Panc1 (cell line): ENCODE measurements around the gene PTPRH. TPM values are rescaled to one million over a fixed set of nuclear protein-coding genes. Genes with fewer than 3 reads are reported as not detected.

Experiments
- ATAC-seq: fragments of 200-7000 bp; cut with Tn5 transposase; 2 replicates; pipeline ENCODE4 v1.9.1; 2020; ENCODE audit warnings: mild to moderate bottlenecking, moderate library complexity
- BruUV-seq: library from RNA; stranded (reverse); fragments of 400-500 nt; replicated peaks from 2 replicates; lab custom pipeline; 2021; lab: Mats Ljungman, UMichigan
- CTCF ChIA-PET: fragments of 300-600 bp; sonication (Branson Sonifier 250); formaldehyde crosslinking; loops from one replicate; lab custom pipeline; 2022; ENCODE audit warnings: antibody characterized with exemption; lab: Charles Lee
- POLR2A ChIA-PET: fragments of 300-600 bp; sonication (Branson Sonifier 250); formaldehyde crosslinking; loops from one replicate; lab custom pipeline; 2022; ENCODE audit warnings: antibody characterized with exemption; lab: Charles Lee
- DNase-seq: peaks from one replicate; pipeline ENCODE4 v3.0.0-alpha.2; 2010; ENCODE audit warnings: low read depth, low spot score
- H3K27ac ChIP-seq: 2 replicates; pipeline ENCODE4 v1.5.1; 2011; ENCODE audit warnings: mild to moderate bottlenecking, low read length, inconsistent platforms
- H3K27me3 ChIP-seq: fragments of 200-500 bp; sonication (Bioruptor generic); 2 replicates; pipeline ENCODE4 v1.6.0; 2014; ENCODE audit warnings: low read length, inconsistent platforms; ENCODE audit not compliant: control insufficient read depth, insufficient read depth
- H3K36me3 ChIP-seq: fragments of 200-500 bp; sonication (Bioruptor generic); 2 replicates; pipeline ENCODE4 v1.5.1; 2014; ENCODE audit warnings: inconsistent platforms, mild to moderate bottlenecking, low read length, moderate library complexity; ENCODE audit not compliant: control insufficient read depth, insufficient read depth
- H3K4me1 ChIP-seq: 2 replicates; pipeline ENCODE4 v1.5.1; 2011; ENCODE audit warnings: inconsistent platforms, mild to moderate bottlenecking, low read length, moderate library complexity; ENCODE audit not compliant: control insufficient read depth, insufficient read depth
- H3K4me3 ChIP-seq, 2 experiments: 2 replicates each; pipeline ENCODE4 v1.5.1; 2011 to 2012; ENCODE audit warnings: low read depth in 2 of 2, low read length in 2 of 2, mild to moderate bottlenecking in 2 of 2, inconsistent platforms in 1 of 2, moderate library complexity in 1 of 2
- H3K9me3 ChIP-seq: fragments of 200-500 bp; sonication (Bioruptor generic); 2 replicates; pipeline ENCODE4 v1.5.1; 2014; ENCODE audit warnings: low read depth, mild to moderate bottlenecking, inconsistent platforms, low read length, moderate library complexity; ENCODE audit not compliant: control insufficient read depth, insufficient read depth
- CTCF ChIP-seq: fragments of 450-650 bp; IDR thresholded peaks from 2 replicates; pipeline ENCODE4 v1.5.1; 2017; ENCODE audit warnings: mild to moderate bottlenecking
- POLR2AphosphoS5 ChIP-seq: IDR thresholded peaks from 2 replicates; pipeline ENCODE4 v1.6.1; 2012; ENCODE audit warnings: mild to moderate bottlenecking, low read depth, low read length, moderate library complexity
- REST ChIP-seq, 2 experiments: IDR thresholded peaks; 2 replicates each; pipeline ENCODE4 v1.6.1; 2011 to 2012; ENCODE audit warnings: low read depth in 2 of 2, control low read depth in 1 of 2, low read length in 1 of 2, mild to moderate bottlenecking in 1 of 2, moderate library complexity in 1 of 2; ENCODE audit not compliant: insufficient read depth in 1 of 2
- SIN3A ChIP-seq: IDR thresholded peaks from 2 replicates; pipeline ENCODE4 v1.6.1; 2012; ENCODE audit warnings: low read depth, mild to moderate bottlenecking, low read length, moderate library complexity, borderline replicate concordance; ENCODE audit not compliant: insufficient read depth
- TCF7L2 ChIP-seq: IDR thresholded peaks from 2 replicates; pipeline ENCODE4 v1.6.1; 2011; ENCODE audit warnings: mild to moderate bottlenecking, low read depth, low read length, inconsistent platforms
- in situ Hi-C: cut with HindIII; loops from 2 replicates; pipeline ENCODE4 v1.10.0; 2016; ENCODE audit warnings: low sequenced_read_pairs, low pct_unique_long_range_greater_than_20kb
- intact Hi-C: fragments of 100-400 bp; cut with micrococcal nuclease; formaldehyde crosslinking; loops from one replicate; pipeline ENCODE4 v1.10.0; 2022; ENCODE audit not compliant: unreplicated experiment
- total RNA-seq: library from RNA; stranded (reverse); gene quantifications from one replicate; pipeline ENCODE4 v1.2.1, GENCODE V29; 2021; ENCODE audit not compliant: unreplicated experiment

Gene PTPRH
- total RNA-seq, 1 experiment from 2014 or later, result 42.8 TPM

- Histone ChIP-seq H3K4me1 (peaks cover 13% of the 10 kb centered on the region; the same call in 1 of the 2 replicates), H3K36me3 (peaks cover 25% of the 10 kb centered on the region), H3K27ac (no peak overlapping the region), H3K9me3 (no peaks in the 10 kb centered on the region), H3K4me3 (no peak overlapping the region), H3K27me3 (no peaks in the 10 kb centered on the region)
- ATAC-seq, result no peak
- ChIA-PET POLR2A (interaction anchor here (0.8 kb wide), 1 partner anchor 13 kb away, joined by 9 read pairs; no protein-coding TSS in a partner anchor), CTCF (interaction anchor here (0.6 kb wide), 1 partner anchor 70 kb away, joined by 3 read pairs; no protein-coding TSS in a partner anchor)
- in situ Hi-C loops (no loop called here), intact Hi-C loops (no loop called here)
- no TSS peak for BruUV-seq
- no peak for TF ChIP-seq REST (IDR thresholded peaks at IDR 0.05; ENCODE audit: insufficient read depth in 1 of 2, low read depth in 2 of 2, low read length in 1 of 2)
- TF ChIP-seq SIN3A, result no peak
- TF ChIP-seq CTCF, result no peak
- no peak for DNase-seq
Observed at GRCh38 chr19:55231391-55232285, 22.3 kb upstream of the PTPRH start.

- TF ChIP-seq CTCF, result no peak
- TF ChIP-seq POLR2AphosphoS5, result no peak
- no peak for TF ChIP-seq REST (IDR thresholded peaks at IDR 0.05; ENCODE audit: insufficient read depth in 1 of 2, low read depth in 2 of 2, low read length in 1 of 2)
- TF ChIP-seq SIN3A, result no peak
- TF ChIP-seq TCF7L2, result no peak
- peaks cover 13% of the 10 kb centered on the region; the same call in 1 of the 2 replicates for H3K4me1 ChIP-seq
Observed at GRCh38 chr19:55230780-55231179, 21.5 kb upstream of the PTPRH start.

More at GRCh38 chr19:55230780-55231179, 21.5 kb upstream of the PTPRH start:
- no TSS peak for BruUV-seq
- Histone ChIP-seq H3K27ac (no peak overlapping the region), H3K9me3 (no peaks in the 10 kb centered on the region), H3K36me3 (peaks cover 25% of the 10 kb centered on the region), H3K27me3 (no peaks in the 10 kb centered on the region), H3K4me3 (no peak overlapping the region)
- ATAC-seq (no peak), DNase-seq (no peak)
- ChIA-PET CTCF (no interaction called here), POLR2A (no interaction called here)
- intact Hi-C loops (no loop called here), in situ Hi-C loops (no loop called here)
